Thyroid gland (tissue), 4 donors: Measurements from ENCODE around the gene TENM3. TPM values are rescaled to one million over a fixed set of nuclear protein-coding genes. Genes with fewer than 3 reads are reported as not detected.

Experiments used
- DNase-seq, 2 donors: peaks; one replicate each; pipeline ENCODE4 v3.0.0-alpha.2; 2019
- H3K27ac ChIP-seq, 3 donors: fragments of 200-600 bp; sonication (generic); 1 replicate in 2 of 3; 2 replicates in 1 of 3; pipeline ENCODE4 v1.5.1; 2016 to 2019; ENCODE audit warnings: mild to moderate bottlenecking in 1 of 3, moderate library complexity in 1 of 3
- H3K27me3 ChIP-seq: fragments of 200-600 bp; sonication (generic); one replicate; pipeline ENCODE4 v1.5.1; 2019
- H3K36me3 ChIP-seq, 2 donors: fragments of 200-600 bp; sonication (generic); one replicate each; pipeline ENCODE4 v1.5.1; 2016 to 2019
- H3K4me1 ChIP-seq, 2 donors: fragments of 200-600 bp; sonication (generic); one replicate each; pipeline ENCODE4 v1.5.1; 2017 to 2019
- H3K4me3 ChIP-seq, 3 donors: fragments of 200-600 bp; sonication (generic); replicated peaks in 1 of 3; 1 replicate in 2 of 3; 2 replicates in 1 of 3; pipeline ENCODE4 v1.5.1; 2016; ENCODE audit warnings: mild to moderate bottlenecking in 1 of 3
- H3K9me3 ChIP-seq: fragments of 200-600 bp; sonication (generic); one replicate; pipeline ENCODE4 v1.5.1; 2017
- CTCF ChIP-seq, 6 experiments: fragments of 200-600 bp in 3 of 6; fragments of 450-650 bp in 3 of 6; sonication (generic) in 3 of 6; IDR thresholded peaks; one replicate each; pipeline ENCODE4 v1.5.1; 2016 to 2019; ENCODE audit warnings: antibody characterized with exemption in 6 of 6, mild to moderate bottlenecking in 2 of 6, inconsistent platforms in 1 of 6, moderate library complexity in 1 of 6
- POLR2A ChIP-seq, 2 donors: fragments of 450-650 bp; IDR thresholded peaks; one replicate each; pipeline ENCODE4 v1.6.1; 2017; ENCODE audit warnings: antibody characterized with exemption in 2 of 2, mild to moderate bottlenecking in 2 of 2, moderate library complexity in 1 of 2
- WGBS, 2 donors: methylation state at CpG; one replicate each; pipeline ENCODE4 v1.1.5; 2017; 5-methylcytosine and 5-hydroxymethylcytosine counted together
- intact Hi-C: fragments of 100-400 bp; cut with DNase I; formaldehyde crosslinking; loops from one replicate; pipeline ENCODE4 v1.15.1; 2023
- total RNA-seq, 4 donors: library from RNA; depleted of rRNA; stranded (reverse); fragments of >200 nt; gene quantifications; one replicate each; pipeline ENCODE4 v1.2.3, GENCODE V29; 2016

The TENM3 gene
- total RNA-seq, 4 donors from 2014 or later = 41.8 to 82.2 (median 68.1) TPM

GRCh38 chr4:182694551-182694950 is 451.3 kb downstream of the TENM3 start:
- H3K36me3 ChIP-seq = no peaks in the 10 kb centered on the region
- no peak overlapping the region for H3K4me3 ChIP-seq
- TF ChIP-seq CTCF (IDR thresholded peaks at IDR 0.05) (no peak), POLR2A (IDR thresholded peaks at IDR 0.05) (no peak)
- no peaks in the 10 kb centered on the region for H3K4me1 ChIP-seq
- H3K9me3 ChIP-seq = no peaks in the 10 kb centered on the region
- DNase-seq = no peak
- no peak overlapping the region for H3K27ac ChIP-seq
- intact Hi-C loops = no loop called here
- WGBS, 2 donors = 86 to 96% methylated on average over 2 of the region's 2 CpGs
- no peaks in the 10 kb centered on the region for H3K27me3 ChIP-seq

- Histone ChIP-seq H3K36me3 (no peaks in the 10 kb centered on the region), H3K4me3 (no peak overlapping the region), H3K9me3 (no peaks in the 10 kb centered on the region), H3K4me1 (no peaks in the 10 kb centered on the region), H3K27ac (no peak overlapping the region), H3K27me3 (no peaks in the 10 kb centered on the region)
- 91 to 94% methylated on average over 3 of the region's 3 CpGs for WGBS, 2 donors
- intact Hi-C loops = no loop called here
- DNase-seq = no peak
- TF ChIP-seq POLR2A (IDR thresholded peaks at IDR 0.05) (no peak), CTCF (IDR thresholded peaks at IDR 0.05) (no peak)
Observed at GRCh38 chr4:182695009-182695408, 451.8 kb downstream of the TENM3 start.

- intact Hi-C loops = no loop called here
- Histone ChIP-seq H3K27ac (no peak overlapping the region), H3K4me3 (no peak overlapping the region), H3K27me3 (no peaks in the 10 kb centered on the region), H3K36me3 (no peaks in the 10 kb centered on the region), H3K4me1 (no peaks in the 10 kb centered on the region), H3K9me3 (no peaks in the 10 kb centered on the region)
- no peak for DNase-seq
- TF ChIP-seq POLR2A (IDR thresholded peaks at IDR 0.05) (no peak), CTCF (IDR thresholded peaks at IDR 0.05) (no peak)
- WGBS, 2 donors = 71 to 94% methylated on average over 2 of the region's 2 CpGs
Observed at GRCh38 chr4:182695842-182696241, 452.6 kb downstream of the TENM3 start.

GRCh38 chr4:182697094-182697493 is 453.9 kb downstream of the TENM3 start:
- intact Hi-C loops = no loop called here
- WGBS, 2 donors = 82 to 92% methylated on average over 6 of the region's 6 CpGs
- DNase-seq = no peak
- Histone ChIP-seq H3K27me3 (no peaks in the 10 kb centered on the region), H3K36me3 (no peaks in the 10 kb centered on the region), H3K27ac (no peak overlapping the region), H3K9me3 (no peaks in the 10 kb centered on the region), H3K4me1 (no peaks in the 10 kb centered on the region), H3K4me3 (no peak overlapping the region)
- TF ChIP-seq CTCF (IDR thresholded peaks at IDR 0.05) = no peak
- no peak for TF ChIP-seq POLR2A (IDR thresholded peaks at IDR 0.05)

GRCh38 chr4:182698212-182698611 is 455.0 kb downstream of the TENM3 start:
- no peak for TF ChIP-seq CTCF (IDR thresholded peaks at IDR 0.05)
- no peak for TF ChIP-seq POLR2A (IDR thresholded peaks at IDR 0.05)
- H3K27me3 ChIP-seq = no peaks in the 10 kb centered on the region
- no peak for DNase-seq
- H3K4me3 ChIP-seq = no peak overlapping the region
- intact Hi-C loops = no loop called here
- H3K4me1 ChIP-seq = no peaks in the 10 kb centered on the region
- H3K9me3 ChIP-seq = no peaks in the 10 kb centered on the region
- no peak overlapping the region for H3K27ac ChIP-seq
- 91 to 92% methylated on average over 6 of the region's 6 CpGs for WGBS, 2 donors
- no peaks in the 10 kb centered on the region for H3K36me3 ChIP-seq
